NT2/D1 (cell line): ENCODE measurements around the gene NAALAD2.

Experiments used
- DNase-seq: peaks from one replicate; pipeline ENCODE4 v3.0.0-alpha.2; 2011; ENCODE audit warnings: low read depth, low spot score
- H3K27me3 ChIP-seq: 2 replicates; pipeline ENCODE4 v1.6.0; 2011; ENCODE audit warnings: mild to moderate bottlenecking; ENCODE audit not compliant: insufficient read length, insufficient read depth
- H3K36me3 ChIP-seq: 2 replicates; pipeline ENCODE4 v1.6.1; 2011; ENCODE audit warnings: mild to moderate bottlenecking, low read length, mixed read lengths; ENCODE audit not compliant: insufficient read depth, insufficient read length
- H3K4me1 ChIP-seq: 2 replicates; pipeline ENCODE4 v1.5.1; 2011; ENCODE audit not compliant: insufficient read depth, insufficient read length
- H3K4me3 ChIP-seq: 2 replicates; pipeline ENCODE4 v1.5.1; 2011; ENCODE audit warnings: low read depth; ENCODE audit not compliant: insufficient read length
- H3K9ac ChIP-seq: 2 replicates; pipeline ENCODE4 v1.6.0; 2011; ENCODE audit warnings: low read depth; ENCODE audit not compliant: insufficient read length
- H3K9me3 ChIP-seq: 2 replicates; pipeline ENCODE4 v1.5.1; 2011; ENCODE audit warnings: mild to moderate bottlenecking, low read length; ENCODE audit not compliant: insufficient read depth
- SUZ12 ChIP-seq: IDR thresholded peaks from 2 replicates; pipeline ENCODE4 v1.6.1; 2011; ENCODE audit not compliant: insufficient read length, insufficient read depth; ENCODE audit errors: extremely low read depth
- YY1 ChIP-seq: IDR thresholded peaks from 2 replicates; pipeline ENCODE4 v1.6.1; 2011; ENCODE audit not compliant: insufficient read length, insufficient read depth
- ZNF274 ChIP-seq: IDR thresholded peaks from 2 replicates; pipeline ENCODE4 v1.6.1; 2011; ENCODE audit warnings: mild to moderate bottlenecking, low read depth, low read length

Gene NAALAD2

DNA sequence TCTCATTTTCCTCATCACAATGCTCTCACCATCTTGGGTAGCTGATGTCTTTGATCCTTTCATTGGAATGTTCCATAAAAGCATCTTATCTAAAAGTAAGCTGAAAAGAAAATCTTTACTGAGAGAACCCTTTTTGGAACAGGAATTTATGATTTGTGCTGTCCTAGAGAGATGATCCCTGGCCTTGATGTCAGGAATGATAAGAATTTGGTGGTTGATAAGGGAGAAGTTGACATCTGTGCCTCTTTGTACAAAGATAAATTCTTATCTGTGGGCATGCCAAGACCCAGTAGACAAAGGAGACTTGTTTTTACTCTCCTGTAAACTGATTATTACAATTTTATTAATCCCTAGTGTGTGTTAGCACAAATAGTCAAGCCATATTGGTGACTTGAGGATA is 36.9 kb downstream of the NAALAD2 start:
- Histone ChIP-seq H3K4me3 (no peak overlapping the region), H3K36me3 (no peaks in the 10 kb centered on the region), H3K27me3 (no peaks in the 10 kb centered on the region), H3K9me3 (no peaks in the 10 kb centered on the region; the same call in 1 of the 2 replicates), H3K4me1 (no peaks in the 10 kb centered on the region), H3K9ac (no peak overlapping the region)
- DNase-seq = no peak
- TF ChIP-seq ZNF274 = no peak
- TF ChIP-seq SUZ12 = no peak
- TF ChIP-seq YY1 = no peak

DNA sequence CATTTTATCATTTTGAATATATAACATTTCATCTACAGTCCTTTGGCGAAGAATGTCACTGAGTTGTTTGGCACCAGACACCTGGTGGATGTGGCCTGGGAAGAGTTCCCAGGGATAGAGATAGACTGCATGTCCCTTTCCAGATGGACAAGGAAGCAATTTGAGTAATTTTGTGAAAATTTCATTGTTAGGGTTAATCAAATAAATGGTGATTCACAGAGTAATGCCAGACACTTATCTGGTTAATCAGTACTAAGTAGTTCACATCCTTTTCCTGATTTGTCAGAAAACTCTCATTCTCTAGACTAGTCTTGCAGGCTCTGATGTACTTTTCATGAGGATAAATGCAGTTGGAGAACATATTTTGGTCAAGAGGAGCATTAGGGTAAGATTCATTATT is 41.6 kb downstream of the NAALAD2 start:
- Histone ChIP-seq H3K27me3 (no peaks in the 10 kb centered on the region), H3K9ac (no peak overlapping the region), H3K4me1 (no peaks in the 10 kb centered on the region), H3K36me3 (no peaks in the 10 kb centered on the region), H3K4me3 (no peak overlapping the region), H3K9me3 (no peaks in the 10 kb centered on the region)
- DNase-seq = no peak
- TF ChIP-seq YY1 = no peak
- TF ChIP-seq SUZ12 = no peak
- no peak for TF ChIP-seq ZNF274

DNA sequence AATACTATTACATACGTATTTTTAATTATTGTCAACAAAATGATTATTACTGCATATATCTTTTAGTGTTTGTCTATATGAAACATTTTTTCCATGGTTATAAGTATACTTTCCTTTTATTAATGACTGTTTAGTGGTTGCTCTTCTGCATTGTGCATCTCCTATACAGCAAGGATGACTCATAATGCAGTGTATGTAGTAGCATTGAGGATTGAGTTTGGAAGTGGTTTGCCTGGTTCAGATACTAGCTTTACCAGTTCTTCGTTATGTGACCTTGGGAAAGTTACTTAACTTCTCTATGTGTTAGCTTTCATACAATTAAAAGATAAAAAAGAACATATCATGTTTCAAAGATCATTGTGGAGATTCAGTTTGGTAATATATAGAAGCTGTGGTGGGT is 44.3 kb downstream of the NAALAD2 start:
- Histone ChIP-seq H3K9me3 (no peaks in the 10 kb centered on the region), H3K4me3 (no peak overlapping the region), H3K27me3 (no peaks in the 10 kb centered on the region), H3K4me1 (no peaks in the 10 kb centered on the region), H3K36me3 (peaks cover under 1% of the 10 kb centered on the region), H3K9ac (no peak overlapping the region)
- DNase-seq = no peak
- TF ChIP-seq SUZ12 (no peak), ZNF274 (no peak), YY1 (no peak)

DNA sequence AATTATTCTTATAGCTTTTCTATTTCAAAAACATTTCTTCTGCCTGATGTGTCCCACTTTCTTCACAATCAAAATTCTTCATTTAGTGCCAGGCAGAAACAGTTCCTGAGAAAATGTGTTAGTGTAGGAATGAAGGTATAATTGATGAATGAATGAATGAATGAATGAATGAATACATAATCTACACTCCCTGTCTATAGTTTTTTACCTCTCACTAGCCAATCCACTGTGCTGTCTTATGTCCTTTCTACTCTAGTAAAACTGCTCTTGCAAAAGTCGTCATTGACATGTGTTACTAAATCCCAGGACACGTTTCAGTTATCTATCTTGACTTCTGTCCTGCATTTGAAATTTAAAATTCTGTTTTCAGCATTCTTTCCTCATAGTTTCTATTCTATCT is 45.5 kb downstream of the NAALAD2 start:
- Histone ChIP-seq H3K27me3 (no peaks in the 10 kb centered on the region), H3K9me3 (no peaks in the 10 kb centered on the region), H3K9ac (no peak overlapping the region), H3K36me3 (peaks cover 3% of the 10 kb centered on the region), H3K4me1 (no peaks in the 10 kb centered on the region), H3K4me3 (no peak overlapping the region)
- TF ChIP-seq SUZ12 (no peak), ZNF274 (no peak), YY1 (no peak)
- DNase-seq = no peak

DNA sequence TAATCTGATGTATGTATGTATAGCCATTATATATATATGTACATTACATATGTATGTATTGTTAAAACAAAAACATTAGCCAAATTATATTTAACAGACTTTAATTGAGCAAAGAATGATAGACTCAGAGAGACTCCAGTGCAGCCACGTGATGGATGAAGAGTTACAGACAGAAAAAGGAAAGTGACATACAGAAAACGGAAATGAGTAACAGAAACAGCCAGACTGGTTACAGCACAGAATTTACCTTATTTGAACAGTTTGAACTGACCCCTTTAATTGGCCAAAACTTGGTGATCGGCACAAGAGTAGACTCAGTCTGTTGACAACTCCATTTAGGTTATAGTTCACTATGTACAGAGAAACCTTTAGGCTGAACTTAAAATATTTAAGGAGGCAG is 53.4 kb downstream of the NAALAD2 start:
- Histone ChIP-seq H3K9me3 (no peaks in the 10 kb centered on the region), H3K4me1 (no peaks in the 10 kb centered on the region), H3K4me3 (no peak overlapping the region), H3K27me3 (no peaks in the 10 kb centered on the region), H3K9ac (no peak overlapping the region), H3K36me3 (peaks cover 3% of the 10 kb centered on the region)
- DNase-seq = no peak
- TF ChIP-seq YY1 = no peak

DNA sequence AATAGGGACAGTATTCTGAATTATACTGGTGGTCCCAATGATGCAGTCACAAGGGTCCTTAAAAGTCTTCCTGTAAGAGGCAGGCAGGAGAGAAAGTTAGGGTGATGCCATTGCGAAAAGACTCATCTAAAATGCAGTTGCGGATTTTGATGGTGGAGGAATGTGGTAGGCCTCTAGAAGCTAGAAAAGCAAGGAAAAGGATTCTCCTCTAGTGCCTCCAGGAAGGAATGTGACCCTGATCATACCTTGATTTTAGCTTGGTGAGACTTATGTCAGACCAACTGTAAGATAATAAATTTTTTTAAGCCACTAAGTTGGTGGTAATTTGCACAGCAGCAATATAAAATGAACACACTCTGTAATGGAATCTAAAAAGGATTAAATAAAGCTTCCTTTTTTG is 54.5 kb downstream of the NAALAD2 start:
- Histone ChIP-seq H3K4me1 (no peaks in the 10 kb centered on the region), H3K9ac (no peak overlapping the region), H3K27me3 (no peaks in the 10 kb centered on the region), H3K36me3 (no peaks in the 10 kb centered on the region), H3K4me3 (no peak overlapping the region), H3K9me3 (no peaks in the 10 kb centered on the region)
- no peak for DNase-seq
- no peak for TF ChIP-seq ZNF274
- no peak for TF ChIP-seq SUZ12
- no peak for TF ChIP-seq YY1

DNA sequence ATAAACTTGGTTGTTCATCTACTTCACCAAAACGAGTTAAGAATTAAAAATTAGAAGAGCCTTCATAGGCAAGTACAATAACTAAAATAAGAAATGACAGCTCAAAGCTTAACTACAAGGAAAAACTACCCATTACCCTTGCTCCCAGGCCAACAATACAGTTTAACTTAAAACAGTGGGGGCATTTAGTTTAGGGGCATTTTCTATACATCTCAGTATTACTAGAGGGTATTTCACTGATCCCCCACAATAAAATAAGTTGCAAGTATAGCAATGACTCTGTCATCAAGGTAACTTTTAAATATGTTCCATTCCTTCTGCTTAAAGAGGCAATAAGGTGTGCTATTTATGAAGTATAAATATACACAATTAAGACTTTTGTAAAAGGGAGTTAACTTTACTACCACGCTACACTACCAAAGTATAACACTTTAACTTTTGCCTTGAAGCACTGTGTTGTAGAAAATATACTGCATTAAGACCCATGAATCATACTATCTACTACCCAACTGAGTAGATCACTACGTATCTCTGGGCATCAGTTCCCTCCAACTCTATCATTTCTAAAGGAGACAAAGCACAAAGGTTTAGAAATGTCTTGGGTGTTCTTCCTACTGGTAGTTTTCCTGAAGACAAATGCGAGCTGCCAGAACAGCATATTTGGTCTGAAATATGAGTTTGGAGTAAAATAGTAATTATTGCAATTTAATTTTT is 58.6 kb downstream of the NAALAD2 start:
- no peak for DNase-seq
- no peak overlapping the region for H3K9ac ChIP-seq
- H3K27me3 ChIP-seq = no peaks in the 10 kb centered on the region
- H3K4me3 ChIP-seq = no peak overlapping the region
- no peak for TF ChIP-seq SUZ12
- no peak for TF ChIP-seq YY1
- no peak for TF ChIP-seq ZNF274
- no peaks in the 10 kb centered on the region for H3K4me1 ChIP-seq
- H3K36me3 ChIP-seq = peaks cover 7% of the 10 kb centered on the region
- H3K9me3 ChIP-seq = no peaks in the 10 kb centered on the region

DNA sequence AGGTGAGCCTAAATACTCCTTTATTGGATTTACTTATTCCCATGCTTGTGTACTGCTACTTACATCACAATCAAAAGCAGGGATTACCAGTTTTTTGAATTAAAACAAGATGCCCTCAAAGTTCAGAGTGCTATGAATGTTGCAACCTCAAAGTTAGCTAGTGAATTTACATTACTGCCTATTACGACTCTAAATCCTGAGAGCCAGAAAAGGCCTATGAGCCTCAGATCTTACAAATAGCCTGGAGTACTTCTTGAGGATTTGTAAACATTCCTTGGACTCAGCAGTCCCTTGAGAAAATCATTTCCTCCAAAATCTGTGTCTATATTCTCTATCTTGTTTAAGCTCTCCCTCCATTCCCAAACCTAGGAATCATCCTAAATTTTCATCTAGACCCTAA is 62.9 kb downstream of the NAALAD2 start:
- no peak for DNase-seq
- peaks cover 22% of the 10 kb centered on the region for H3K36me3 ChIP-seq
- no peak for TF ChIP-seq ZNF274
- no peak for TF ChIP-seq SUZ12
- TF ChIP-seq YY1 = no peak
- H3K4me1 ChIP-seq = no peaks in the 10 kb centered on the region
- H3K4me3 ChIP-seq = no peak overlapping the region
- no peak overlapping the region for H3K9ac ChIP-seq
- no peaks in the 10 kb centered on the region for H3K27me3 ChIP-seq
- H3K9me3 ChIP-seq = no peaks in the 10 kb centered on the region
